ENCODE measurements around the gene MPPED2.

The MPPED2 gene

DNA sequence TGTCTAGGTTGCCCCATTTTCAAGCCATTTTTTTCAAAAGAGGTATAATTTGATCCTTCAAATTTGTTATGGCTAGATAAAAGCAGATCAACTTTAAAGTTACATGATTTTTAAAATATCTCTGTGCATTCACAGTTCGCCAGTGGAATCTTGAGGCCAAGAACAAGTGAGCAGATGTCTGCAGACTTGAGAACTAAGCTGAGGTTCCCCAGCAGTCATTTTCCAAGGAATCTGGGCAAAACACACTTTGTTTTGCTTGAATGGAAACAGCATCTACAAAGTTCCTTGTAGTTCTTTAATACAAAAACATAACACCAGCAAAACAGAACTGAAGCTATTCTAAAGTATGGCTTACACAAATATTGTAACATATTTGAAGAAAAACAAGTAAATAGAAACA lies 7.7 kb downstream of the MPPED2 start:
- TF ChIP-seq CTCF (conservative IDR thresholded peaks at IDR 0.05) (no peak), ZFX (IDR thresholded peaks at IDR 0.05) (no peak)
- no peak overlapping the region for H3K27ac ChIP-seq

DNA sequence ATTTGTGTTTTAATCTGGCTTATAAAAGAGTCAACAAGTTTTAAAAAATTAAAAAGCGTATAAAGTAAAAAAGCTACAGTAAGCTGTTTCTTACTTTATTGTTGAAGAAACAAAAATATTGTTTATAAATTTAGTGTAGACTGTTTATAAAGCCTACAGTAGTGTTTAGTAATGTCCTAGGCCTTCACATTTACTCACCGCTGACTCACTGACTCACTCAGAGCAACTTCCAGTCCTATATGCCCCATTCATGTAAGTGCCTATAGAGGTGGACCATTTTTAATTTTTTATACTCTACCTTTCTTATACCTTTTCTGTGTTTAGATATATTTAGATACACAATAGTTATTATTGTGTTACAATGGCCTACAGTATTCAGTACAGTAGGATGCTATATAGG lies 12.2 kb downstream of the MPPED2 start:
- TF ChIP-seq ZFX (IDR thresholded peaks at IDR 0.05) = no peak
- no peak for TF ChIP-seq CTCF (conservative IDR thresholded peaks at IDR 0.05)
- no peak overlapping the region for H3K27ac ChIP-seq

DNA sequence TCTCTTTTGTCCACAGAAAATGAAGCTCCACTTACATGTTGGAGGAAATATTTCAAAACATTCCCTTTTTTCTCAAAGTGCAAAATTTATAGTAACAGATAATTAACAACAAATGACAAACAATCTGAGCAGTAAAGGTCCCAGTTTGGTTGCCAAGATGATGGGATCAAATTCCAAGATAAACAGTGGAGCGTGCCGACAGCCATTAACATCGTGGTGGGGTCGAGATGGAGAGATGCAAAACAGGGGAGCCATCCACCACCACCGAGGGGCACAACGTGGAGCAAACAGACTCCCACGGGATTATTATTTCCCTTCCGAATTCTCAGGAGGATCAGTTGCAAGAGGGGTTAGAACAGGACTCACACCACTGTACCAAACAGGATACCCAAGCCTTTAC lies 17.2 kb downstream of the MPPED2 start:
- no peak overlapping the region for H3K27ac ChIP-seq
- TF ChIP-seq ZFX (IDR thresholded peaks at IDR 0.05) (no peak), CTCF (conservative IDR thresholded peaks at IDR 0.05) (no peak)

DNA sequence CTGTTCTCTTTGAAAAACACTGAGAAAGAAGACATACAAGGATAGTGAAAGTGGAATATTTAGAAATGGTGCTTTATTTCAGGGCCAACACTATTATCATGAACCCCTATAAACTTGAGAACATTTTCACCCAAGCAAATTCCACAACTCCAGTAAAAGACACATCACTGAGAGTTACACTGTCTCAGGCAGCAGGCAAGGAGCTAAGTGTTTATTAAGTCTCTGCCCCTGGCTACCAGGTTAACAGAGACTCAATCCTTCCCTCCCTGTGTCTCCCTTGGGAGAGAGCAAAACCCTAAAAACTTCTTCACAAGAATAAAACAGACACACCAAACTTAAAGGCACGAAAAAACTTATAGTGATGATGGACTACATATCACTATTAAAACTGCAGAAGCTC lies 18.5 kb downstream of the MPPED2 start:
- TF ChIP-seq ZFX (IDR thresholded peaks at IDR 0.05) (no peak), CTCF (conservative IDR thresholded peaks at IDR 0.05) (no peak)
- no peak overlapping the region for H3K27ac ChIP-seq

DNA sequence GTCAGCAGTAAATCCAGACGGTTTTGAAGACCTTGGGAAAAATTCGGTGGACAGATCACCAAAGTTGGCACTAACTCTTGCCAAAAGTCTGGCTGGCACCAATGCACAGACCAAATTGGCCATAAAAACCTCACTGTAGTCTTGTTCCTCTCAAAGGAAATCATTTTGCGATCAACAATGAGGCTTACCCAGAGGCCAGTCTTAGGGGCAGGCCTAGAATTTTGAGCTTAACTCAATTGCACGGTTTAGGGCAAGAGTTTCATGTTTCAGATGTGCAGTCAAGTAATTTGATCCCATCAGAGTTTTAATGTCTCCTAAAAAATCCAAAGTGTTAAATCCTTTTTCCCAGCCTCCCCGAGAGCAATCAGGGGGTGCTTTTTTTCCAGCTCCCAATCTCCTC lies 19.0 kb downstream of the MPPED2 start:
- TF ChIP-seq ZFX (IDR thresholded peaks at IDR 0.05) (no peak), CTCF (conservative IDR thresholded peaks at IDR 0.05) (no peak)
- no peak overlapping the region for H3K27ac ChIP-seq

DNA sequence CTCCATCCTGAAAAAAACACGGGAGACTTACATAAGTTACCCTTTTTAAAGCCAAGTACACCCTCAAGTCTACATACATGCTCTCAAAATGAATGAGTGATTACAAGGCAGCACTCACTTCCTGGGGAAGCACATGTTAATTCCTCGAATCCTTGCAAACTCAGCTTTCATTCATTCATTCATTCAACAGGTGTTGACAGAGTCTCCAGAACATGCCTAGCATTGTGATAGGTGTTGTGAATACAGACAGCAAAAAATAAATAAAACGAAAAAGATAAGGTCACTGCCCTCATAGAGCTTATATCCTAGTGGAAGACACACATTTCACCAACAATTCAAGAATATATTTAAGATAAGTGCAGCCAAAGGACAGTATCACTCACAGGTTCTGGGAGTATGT lies 19.7 kb downstream of the MPPED2 start:
- TF ChIP-seq ZFX (IDR thresholded peaks at IDR 0.05) (no peak), CTCF (conservative IDR thresholded peaks at IDR 0.05) (no peak)
- H3K27ac ChIP-seq = no peak overlapping the region

DNA sequence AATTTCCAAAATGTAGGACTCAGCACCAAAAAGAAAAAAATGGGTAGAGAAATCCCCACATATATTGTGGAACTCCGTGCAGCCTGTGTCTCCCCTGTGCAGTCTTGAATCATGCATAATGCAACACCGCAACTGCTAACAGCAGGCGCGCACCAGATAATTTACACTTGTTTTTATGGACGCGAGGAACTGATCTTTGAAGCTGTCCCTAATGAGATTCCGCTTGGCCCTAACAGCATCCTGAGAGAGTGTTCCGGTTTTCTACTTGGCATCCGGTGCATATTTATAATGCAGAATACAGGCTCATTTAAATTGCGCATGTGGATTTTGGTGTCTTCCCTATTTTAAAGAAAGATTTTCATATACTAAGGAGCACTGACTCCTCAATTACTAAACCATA lies 21.1 kb downstream of the MPPED2 start:
- TF ChIP-seq ZFX (IDR thresholded peaks at IDR 0.05) = no peak
- TF ChIP-seq CTCF (conservative IDR thresholded peaks at IDR 0.05) = no peak
- no peak overlapping the region for H3K27ac ChIP-seq
